Measurements from ENCODE around the gene CALHM5.
A peak's percentile ranks its signal among the peaks of the same experiment; 100 is the strongest.
"Not testable (repeated sequence)": the region's sequence is repeated elsewhere in the genome, so short reads cannot be mapped to it uniquely, and the experiment has no call there.

The CALHM5 gene, protein sequence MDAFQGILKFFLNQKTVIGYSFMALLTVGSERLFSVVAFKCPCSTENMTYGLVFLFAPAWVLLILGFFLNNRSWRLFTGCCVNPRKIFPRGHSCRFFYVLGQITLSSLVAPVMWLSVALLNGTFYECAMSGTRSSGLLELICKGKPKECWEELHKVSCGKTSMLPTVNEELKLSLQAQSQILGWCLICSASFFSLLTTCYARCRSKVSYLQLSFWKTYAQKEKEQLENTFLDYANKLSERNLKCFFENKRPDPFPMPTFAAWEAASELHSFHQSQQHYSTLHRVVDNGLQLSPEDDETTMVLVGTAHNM

DNA sequence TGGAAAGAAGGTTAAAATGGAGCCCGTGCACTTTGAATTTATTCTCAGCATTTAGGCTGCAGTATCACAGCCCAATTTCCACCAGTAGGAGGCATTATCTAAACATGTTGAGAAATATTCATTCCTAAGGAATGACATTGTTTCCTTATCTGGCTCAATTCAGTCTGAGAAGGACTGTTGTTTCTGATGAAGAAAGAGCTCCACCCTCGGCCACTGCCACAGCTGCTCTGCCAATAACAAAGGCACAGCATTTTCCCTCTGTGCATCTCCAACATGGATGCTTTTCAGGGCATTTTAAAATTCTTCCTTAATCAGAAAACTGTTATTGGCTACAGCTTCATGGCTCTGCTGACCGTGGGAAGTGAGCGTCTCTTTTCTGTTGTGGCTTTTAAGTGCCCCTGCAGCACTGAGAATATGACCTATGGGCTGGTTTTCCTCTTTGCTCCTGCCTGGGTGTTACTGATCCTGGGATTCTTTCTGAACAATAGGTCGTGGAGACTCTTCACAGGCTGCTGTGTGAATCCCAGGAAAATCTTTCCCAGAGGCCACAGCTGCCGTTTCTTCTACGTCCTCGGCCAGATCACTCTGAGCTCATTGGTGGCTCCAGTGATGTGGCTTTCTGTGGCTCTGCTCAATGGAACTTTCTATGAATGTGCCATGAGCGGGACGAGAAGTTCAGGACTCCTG lies at the start of gene CALHM5:
Gene CALHM5 (plus strand): TSS at position 216 of the 687 bp plus-strand sequence. CDS start 58 bp downstream, at position 274.
- DNase-seq, result peak in 1 of 2 experiments; percentile 42

GRCh38 chr6:116461932-116462885 lies 49.2 kb upstream of the CALHM5 start:
- peak; percentile 19 to 78 for DNase-seq

DNA sequence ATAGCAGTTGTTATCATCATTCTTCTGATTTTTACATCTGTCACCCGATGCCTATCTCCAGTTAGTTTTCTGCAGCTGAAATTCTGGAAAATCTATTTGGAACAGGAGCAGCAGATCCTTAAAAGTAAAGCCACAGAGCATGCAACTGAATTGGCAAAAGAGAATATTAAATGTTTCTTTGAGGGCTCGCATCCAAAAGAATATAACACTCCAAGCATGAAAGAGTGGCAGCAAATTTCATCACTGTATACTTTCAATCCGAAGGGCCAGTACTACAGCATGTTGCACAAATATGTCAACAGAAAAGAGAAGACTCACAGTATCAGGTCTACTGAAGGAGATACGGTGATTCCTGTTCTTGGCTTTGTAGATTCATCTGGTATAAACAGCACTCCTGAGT lies 48.1 kb upstream of the CALHM5 start:
- no peak for DNase-seq

- no peak for DNase-seq
Measured at GRCh38 chr6:116465246-116465645, 46.2 kb upstream of the CALHM5 start.

GRCh38 chr6:116467096-116467495 lies 44.3 kb upstream of the CALHM5 start:
- no peak for DNase-seq

GRCh38 chr6:116467514-116467913 lies 43.9 kb upstream of the CALHM5 start:
- DNase-seq, result no peak

DNA sequence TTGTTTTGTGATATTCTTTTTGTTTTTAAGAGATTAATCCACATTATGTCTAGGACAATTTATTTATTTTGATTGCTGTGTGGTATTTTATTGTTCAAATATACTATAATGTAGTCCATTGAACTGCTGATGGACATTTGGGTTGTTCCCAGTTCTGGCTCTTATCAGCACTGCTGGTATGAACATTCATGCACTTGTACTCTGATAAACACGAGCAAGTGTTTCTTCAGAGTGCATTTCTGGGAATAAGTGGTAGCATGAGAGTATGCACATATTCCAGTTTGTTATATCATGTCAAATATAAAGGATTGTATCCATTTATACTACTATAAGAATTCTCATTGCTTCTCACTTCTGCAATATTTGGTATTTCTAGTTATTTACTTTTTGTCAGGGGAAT lies 43.1 kb upstream of the CALHM5 start:
- no peak for DNase-seq

DNA sequence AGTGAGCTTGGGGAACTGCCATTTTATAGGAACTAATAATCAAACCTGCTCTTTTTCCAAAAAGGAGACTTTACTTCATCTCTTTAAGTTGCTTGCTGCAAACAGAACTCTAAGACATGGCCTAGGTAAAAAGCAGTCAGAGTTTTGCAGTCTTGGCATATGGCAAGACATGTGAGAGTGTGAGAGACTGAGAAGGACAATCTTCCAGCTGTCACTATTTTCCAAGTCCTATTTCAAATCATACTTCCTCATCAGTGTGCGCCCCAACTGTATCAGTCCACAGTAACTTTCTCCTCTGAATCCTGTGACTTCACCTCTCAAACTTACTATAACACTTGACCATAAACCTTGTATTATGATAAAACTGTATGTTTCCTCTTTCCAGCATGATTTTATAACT lies 39.9 kb upstream of the CALHM5 start:
- DNase-seq, result no peak

- no peak for DNase-seq
Measured at GRCh38 chr6:116472706-116473105, 38.7 kb upstream of the CALHM5 start.

DNA sequence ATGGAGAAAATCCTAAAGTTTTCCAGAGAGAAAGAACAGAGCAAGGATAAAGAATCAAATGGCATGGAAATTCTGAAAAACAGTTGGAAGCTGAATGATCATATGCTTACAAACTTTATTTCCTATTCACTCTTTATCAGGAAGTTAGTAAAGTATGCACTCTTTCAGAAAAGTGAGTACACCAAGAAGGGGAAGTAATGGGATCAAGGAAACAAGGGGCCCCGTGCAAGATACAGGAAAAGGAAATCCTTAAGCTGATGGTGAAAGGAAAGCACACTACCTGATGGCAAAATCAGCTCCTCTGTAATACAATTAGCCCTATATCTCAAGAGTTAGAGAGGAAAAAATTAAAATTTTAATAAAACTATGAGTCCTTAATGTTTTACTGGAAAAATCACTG lies 36.3 kb upstream of the CALHM5 start:
- no peak for DNase-seq

GRCh38 chr6:116476002-116476678 lies 35.3 kb upstream of the CALHM5 start:
- no peak for DNase-seq

- no peak for DNase-seq
Measured at GRCh38 chr6:116482780-116483179, 28.7 kb upstream of the CALHM5 start.

GRCh38 chr6:116483616-116484015 lies 27.8 kb upstream of the CALHM5 start:
- no peak for DNase-seq

DNA sequence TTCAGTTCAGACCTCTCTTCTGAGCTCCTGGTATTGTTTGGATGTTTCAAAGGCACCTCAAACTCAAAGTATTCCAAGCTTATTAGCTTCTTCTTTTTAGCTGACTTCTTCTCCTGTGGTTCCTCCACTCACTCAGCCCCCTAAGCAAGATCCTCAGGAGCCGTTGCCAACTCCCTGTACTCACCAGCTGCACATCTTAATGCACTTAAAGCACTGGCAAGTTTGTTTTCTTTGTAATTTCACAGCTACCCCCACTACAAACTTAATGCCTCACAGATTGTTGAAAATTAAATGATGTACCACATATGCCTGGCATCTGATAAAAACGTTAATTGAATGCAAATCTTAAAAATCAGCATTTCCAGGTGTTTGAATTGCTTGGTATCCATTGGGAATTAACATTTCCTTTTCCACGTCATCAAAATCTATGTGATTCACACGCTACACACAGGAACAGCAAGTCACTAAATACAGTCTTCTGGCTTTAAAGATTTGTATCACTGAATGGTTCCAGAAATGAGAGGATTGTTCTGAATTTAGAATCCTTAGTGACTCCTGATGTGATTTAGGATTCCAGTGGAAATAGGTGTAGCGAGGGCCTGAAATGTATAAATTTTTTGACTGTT lies 25.8 kb upstream of the CALHM5 start:
- no peak for DNase-seq

- DNase-seq, result no peak
Measured at GRCh38 chr6:116491610-116492330, 19.7 kb upstream of the CALHM5 start.

DNA sequence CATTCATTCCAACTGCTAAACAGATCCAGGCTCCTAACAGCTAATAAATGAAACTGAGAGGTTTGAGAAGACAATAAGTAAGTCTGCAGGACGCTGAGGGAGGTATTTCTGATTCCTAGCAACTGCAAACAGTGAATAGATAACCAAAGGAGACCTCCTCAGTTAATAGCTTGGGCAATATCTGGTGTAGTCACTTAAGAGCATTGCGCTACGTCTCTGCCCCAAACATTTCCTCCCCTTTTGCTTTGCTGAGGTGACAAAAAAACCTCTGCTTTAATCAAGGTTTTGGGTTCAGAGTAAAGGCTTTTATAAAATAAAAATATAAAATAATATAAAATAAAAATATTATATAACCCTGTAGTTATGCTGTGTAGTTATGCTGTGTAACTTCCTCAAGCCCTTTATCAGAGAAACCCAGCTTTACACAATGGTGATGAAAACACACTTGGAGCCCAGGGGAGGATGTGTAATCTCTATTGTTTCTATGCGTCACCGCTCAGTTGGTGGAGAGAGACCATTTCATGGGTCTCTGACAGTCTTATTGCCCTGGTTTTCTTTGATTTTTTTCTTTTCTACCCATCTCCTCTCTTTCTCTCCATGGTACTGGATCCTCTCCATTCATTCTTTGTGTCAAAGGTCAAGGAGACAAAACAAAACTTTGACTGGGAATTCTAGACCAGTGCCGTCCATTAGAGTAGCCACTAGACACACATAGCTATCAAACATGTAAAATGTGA lies 18.9 kb upstream of the CALHM5 start:
- DNase-seq, result no peak

DNA sequence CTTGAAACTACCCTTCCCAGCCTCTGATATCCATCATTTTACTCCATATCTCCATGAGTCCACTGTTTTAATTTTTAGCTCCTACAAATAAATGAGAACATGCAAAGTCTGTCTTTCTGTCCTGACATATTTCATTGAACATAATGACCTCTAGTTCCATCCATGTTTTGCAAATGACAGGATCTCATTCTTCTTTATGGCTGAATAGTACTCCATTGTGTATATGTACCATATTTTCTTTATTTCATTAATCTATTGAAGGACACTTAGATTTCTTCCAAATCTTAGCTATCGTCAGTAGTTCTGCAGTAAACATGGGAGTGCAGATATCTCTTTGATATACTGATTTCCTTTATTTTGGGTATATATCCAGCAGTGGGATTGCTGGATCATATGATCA lies 16.3 kb upstream of the CALHM5 start:
- not testable (repeated sequence) for DNase-seq

GRCh38 chr6:116497113-116497676 lies 14.2 kb upstream of the CALHM5 start:
- no peak for DNase-seq

GRCh38 chr6:116500969-116501433 lies 10.4 kb upstream of the CALHM5 start:
- DNase-seq, result no peak

DNA sequence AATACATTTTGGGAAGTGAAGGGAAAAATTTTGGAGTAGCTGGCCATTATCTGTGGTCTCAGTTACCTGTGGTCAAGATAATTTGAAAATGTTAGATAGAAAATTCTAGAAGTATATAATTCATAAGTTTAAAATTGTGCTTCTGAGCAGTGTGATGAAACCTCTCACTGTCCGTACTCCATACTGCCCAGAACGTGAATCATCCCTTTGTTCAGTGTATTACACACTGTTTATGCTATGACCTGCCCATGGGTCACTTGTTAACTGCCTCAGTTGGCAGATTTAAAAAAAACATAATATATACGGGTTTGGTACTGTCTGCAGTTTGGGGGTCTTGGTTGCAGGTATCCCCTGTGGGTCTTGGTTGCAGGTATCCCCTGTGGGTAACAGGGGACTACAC lies 4.1 kb upstream of the CALHM5 start:
- no peak for DNase-seq
